GM23338 (cell line): ENCODE results near the gene PYY. TPM values are rescaled to one million over a fixed set of nuclear protein-coding genes. Genes with fewer than 3 reads are reported as not detected.
A peak's percentile ranks its signal among the peaks of the same experiment; 100 is the strongest.

ENCODE experiments used
- ATAC-seq: fragments of 200-7000 bp; cut with Tn5 transposase; 3 replicates; pipeline ENCODE4 v1.9.1; 2020
- DNase-seq: peaks from one replicate; pipeline ENCODE4 v3.0.0-alpha.2; 2015; ENCODE audit warnings: low spot score
- H2AFZ ChIP-seq: fragments of 200-600 bp; sonication (generic); 2 replicates; pipeline ENCODE4 v1.8.0; 2016; ENCODE audit warnings: antibody characterized with exemption, mild to moderate bottlenecking, moderate library complexity
- H3F3A ChIP-seq: fragments of 200-600 bp; sonication (generic); replicated peaks from 2 replicates; pipeline ENCODE4 v1.8.0; 2017; ENCODE audit warnings: antibody characterized with exemption, mixed run types, low read depth
- H3K27ac ChIP-seq: fragments of 200-600 bp; sonication (generic); 2 replicates; pipeline ENCODE4 v1.6.1; 2016; ENCODE audit warnings: low read depth
- H3K27me3 ChIP-seq: fragments of 200-600 bp; sonication (generic); 2 replicates; pipeline ENCODE4 v1.8.0; 2016; ENCODE audit warnings: mild to moderate bottlenecking, mixed run types, moderate library complexity; ENCODE audit not compliant: insufficient read depth
- H3K36me3 ChIP-seq: fragments of 200-600 bp; sonication (generic); 2 replicates; pipeline ENCODE4 v1.8.0; 2016; ENCODE audit warnings: mild to moderate bottlenecking; ENCODE audit not compliant: insufficient read depth
- H3K4me1 ChIP-seq: fragments of 200-600 bp; sonication (generic); 2 replicates; pipeline ENCODE4 v1.8.0; 2016; ENCODE audit warnings: mild to moderate bottlenecking, moderate library complexity; ENCODE audit not compliant: insufficient read depth
- H3K4me2 ChIP-seq: fragments of 200-600 bp; sonication (generic); 2 replicates; pipeline ENCODE4 v1.7.1; 2017; ENCODE audit warnings: mixed run types
- H3K4me3 ChIP-seq: fragments of 200-600 bp; sonication (generic); 2 replicates; pipeline ENCODE4 v1.6.1; 2016; ENCODE audit warnings: mixed run types
- H3K79me2 ChIP-seq: fragments of 200-600 bp; sonication (generic); replicated peaks from 2 replicates; pipeline ENCODE4 v1.8.0; 2017; ENCODE audit warnings: mild to moderate bottlenecking; ENCODE audit not compliant: insufficient read depth
- H3K9me2 ChIP-seq: fragments of 200-600 bp; sonication (generic); 2 replicates; pipeline ENCODE4 v1.8.0; 2017; ENCODE audit not compliant: insufficient read depth
- H4K20me1 ChIP-seq: fragments of 200-600 bp; sonication (generic); replicated peaks from 2 replicates; pipeline ENCODE4 v1.8.0; 2017; ENCODE audit warnings: mild to moderate bottlenecking; ENCODE audit not compliant: insufficient read depth
- H3K27ac Mint-ChIP-seq: 2 replicates; pipeline ENCODE4 v1.8.0; 2020; ENCODE audit warnings: inconsistent platforms, mild to moderate bottlenecking, moderate library complexity, mixed read lengths
- H3K27me3 Mint-ChIP-seq: 3 replicates; pipeline ENCODE4 v1.8.0; 2022; ENCODE audit warnings: low read depth, mild to moderate bottlenecking, moderate library complexity, mixed read lengths, inconsistent platforms; ENCODE audit not compliant: insufficient read depth, poor library complexity
- H3K36me3 Mint-ChIP-seq: 3 replicates; pipeline ENCODE4 v1.8.0; 2021; ENCODE audit warnings: low read depth, mild to moderate bottlenecking, inconsistent platforms, moderate library complexity, mixed read lengths
- H3K4me1 Mint-ChIP-seq: 3 replicates; pipeline ENCODE4 v1.8.0; 2020; ENCODE audit warnings: mild to moderate bottlenecking, inconsistent platforms, mixed read lengths
- H3K4me3 Mint-ChIP-seq: 3 replicates; pipeline ENCODE4 v1.8.0; 2021; ENCODE audit warnings: moderate library complexity, mild to moderate bottlenecking, inconsistent platforms, mixed read lengths
- H3K9me3 Mint-ChIP-seq: 3 replicates; pipeline ENCODE4 v1.8.0; 2020; ENCODE audit warnings: moderate library complexity, mild to moderate bottlenecking, inconsistent platforms, mixed read lengths
- CTCF ChIP-seq, 2 experiments: fragments of 200-600 bp in 1 of 2; sonication (generic) in 1 of 2; conservative IDR thresholded peaks; 2 replicates each; pipeline versions ENCODE4 v1.5.1 to v1.6.1; 2016 to 2017; ENCODE audit warnings: antibody characterized with exemption in 2 of 2, low read depth in 2 of 2, mild to moderate bottlenecking in 2 of 2, moderate library complexity in 1 of 2
- EZH2 ChIP-seq: fragments of 200-600 bp; sonication (generic); IDR thresholded peaks from one replicate; pipeline ENCODE4 v1.8.0; 2017; ENCODE audit warnings: antibody characterized with exemption, mild to moderate bottlenecking, low read depth; ENCODE audit not compliant: unreplicated experiment
- JUNB ChIP-seq: IDR thresholded peaks from one replicate; pipeline ENCODE4 v1.6.1; 2016; ENCODE audit warnings: antibody characterized with exemption; ENCODE audit not compliant: unreplicated experiment
- NANOG ChIP-seq: IDR thresholded peaks from 2 replicates; pipeline ENCODE4 v1.6.1; 2016; ENCODE audit warnings: antibody characterized with exemption, borderline replicate concordance
- POLR2AphosphoS5 ChIP-seq: IDR thresholded peaks from 2 replicates; pipeline ENCODE4 v1.6.1; 2016; ENCODE audit warnings: antibody characterized with exemption, low read depth
- REST ChIP-seq: IDR thresholded peaks from one replicate; pipeline ENCODE4 v1.6.1; 2018; ENCODE audit warnings: antibody characterized with exemption; ENCODE audit not compliant: unreplicated experiment
- STAT1 ChIP-seq: IDR thresholded peaks from one replicate; pipeline ENCODE4 v1.6.1; 2016; ENCODE audit warnings: antibody characterized with exemption; ENCODE audit not compliant: unreplicated experiment
- ZNF114 ChIP-seq: fragments of 250-450 bp; sonication (Bioruptor Pico); IDR thresholded peaks from 2 replicates; pipeline ENCODE4 v1.5.0; 2020; ENCODE audit warnings: mild to moderate bottlenecking, moderate library complexity
- polyA plus RNA-seq: library from polyadenylated mRNA; unstranded; fragments of >200 nt; fragmentation: Nextera tagmentation; extraction: Ambion mirVana; gene quantifications from 2 replicates; pipeline ENCODE4 v1.2.1, GENCODE V29; 2016
- total RNA-seq: library from RNA; depleted of rRNA; stranded (reverse); fragments of >200 nt; shearing (Covaris generic); gene quantifications from 2 replicates; pipeline ENCODE4 v1.2.3, GENCODE V29; 2014

Gene PYY
- total and polyA plus RNA-seq, 2 experiments from 2014 or later: 0.56 to 8.5 TPM

DNA sequence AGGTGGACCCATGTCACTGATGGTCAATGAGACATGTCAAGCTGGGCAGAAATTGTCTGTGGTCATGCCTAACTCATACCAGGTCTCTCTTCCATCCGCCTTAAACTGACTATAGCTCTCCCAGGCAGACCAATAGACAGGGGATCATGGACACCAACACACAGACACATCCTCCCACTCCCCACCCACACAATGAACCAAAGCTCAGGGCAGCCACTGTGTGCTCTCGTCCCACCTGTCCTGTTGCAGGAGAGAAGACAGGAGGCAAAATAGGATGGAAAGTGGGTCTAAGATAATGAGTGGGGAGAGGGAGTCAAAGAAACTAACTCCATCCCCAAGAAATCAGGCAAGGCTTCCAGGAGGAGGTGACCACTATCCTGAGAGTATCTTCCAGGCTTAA is 3.2 kb downstream of the PYY start (continued):
- TF ChIP-seq STAT1: no peak
- TF ChIP-seq EZH2: no peak
- no peak for TF ChIP-seq ZNF114 (CRISPR knock-in tag)
- TF ChIP-seq REST: no peak
- TF ChIP-seq NANOG: no peak

- peaks cover 18% of the 10 kb centered on the region for H3K4me1 Mint-ChIP-seq
- no peak for TF ChIP-seq POLR2AphosphoS5
- TF ChIP-seq CTCF (conservative IDR thresholded peaks at IDR 0.05; ENCODE audit: low read depth in 2 of 2): peak in 1 of 2 experiments; percentile 18; a peak in 1 of 4 replicates
- H3K27me3 ChIP-seq: peaks cover 34% of the 10 kb centered on the region
- no peak overlapping the region for H3K27ac ChIP-seq
- peaks cover 26% of the 10 kb centered on the region for H3K27me3 Mint-ChIP-seq
- H3K4me3 ChIP-seq: no peak overlapping the region
- H3K4me1 ChIP-seq: peaks cover 5% of the 10 kb centered on the region; the same call in 1 of the 2 replicates
- H3K9me3 Mint-ChIP-seq: no peaks in the 10 kb centered on the region
- no peaks in the 10 kb centered on the region for H3K79me2 ChIP-seq
- H3K36me3 ChIP-seq: no peaks in the 10 kb centered on the region
- no peaks in the 10 kb centered on the region for H3K9me2 ChIP-seq
- no peak for ATAC-seq
- no peak overlapping the region for H3K4me2 ChIP-seq
- no peaks in the 10 kb centered on the region for H4K20me1 ChIP-seq
- H2AFZ ChIP-seq: no peak overlapping the region
- H3F3A ChIP-seq: no peaks in the 10 kb centered on the region
- H3K36me3 Mint-ChIP-seq: no peaks in the 10 kb centered on the region
- DNase-seq: no peak
- no peak overlapping the region for H3K4me3 Mint-ChIP-seq
- H3K27ac Mint-ChIP-seq: no peak overlapping the region
Observed at GRCh38 chr17:43949781-43950180, 4.0 kb downstream of the PYY start.

- H3K27ac ChIP-seq: no peak overlapping the region
- H2AFZ ChIP-seq: peak overlapping the region; percentile 47
- no peak for DNase-seq
- H3K4me2 ChIP-seq: no peak overlapping the region
- peaks cover 12% of the 10 kb centered on the region for H3K27me3 ChIP-seq
- Mint-ChIP-seq H3K27me3 (peaks cover 12% of the 10 kb centered on the region), H3K27ac (no peak overlapping the region), H3K36me3 (no peaks in the 10 kb centered on the region), H3K4me3 (no peak overlapping the region), H3K4me1 (peaks cover 14% of the 10 kb centered on the region), H3K9me3 (no peaks in the 10 kb centered on the region)
- H3K4me3 ChIP-seq: no peak overlapping the region
- ATAC-seq: no peak
- no peaks in the 10 kb centered on the region for H4K20me1 ChIP-seq
- H3K36me3 ChIP-seq: no peaks in the 10 kb centered on the region
- no peaks in the 10 kb centered on the region for H3K79me2 ChIP-seq
- no peaks in the 10 kb centered on the region for H3F3A ChIP-seq
- no peaks in the 10 kb centered on the region for H3K9me2 ChIP-seq
- no peak for TF ChIP-seq JUNB
- 0 out of 2 replicates have a peak, but pooled peaks cover 3% of the 10 kb centered on the region for H3K4me1 ChIP-seq
Observed at GRCh38 chr17:43946781-43947180, 7.0 kb downstream of the PYY start.
